ENCODE measurements around the gene PPP2R1B.
"Not testable (repeated sequence)": the region's sequence is repeated elsewhere in the genome, so short reads cannot be mapped to it uniquely, and the experiment has no call there.

PPP2R1B gene

DNA sequence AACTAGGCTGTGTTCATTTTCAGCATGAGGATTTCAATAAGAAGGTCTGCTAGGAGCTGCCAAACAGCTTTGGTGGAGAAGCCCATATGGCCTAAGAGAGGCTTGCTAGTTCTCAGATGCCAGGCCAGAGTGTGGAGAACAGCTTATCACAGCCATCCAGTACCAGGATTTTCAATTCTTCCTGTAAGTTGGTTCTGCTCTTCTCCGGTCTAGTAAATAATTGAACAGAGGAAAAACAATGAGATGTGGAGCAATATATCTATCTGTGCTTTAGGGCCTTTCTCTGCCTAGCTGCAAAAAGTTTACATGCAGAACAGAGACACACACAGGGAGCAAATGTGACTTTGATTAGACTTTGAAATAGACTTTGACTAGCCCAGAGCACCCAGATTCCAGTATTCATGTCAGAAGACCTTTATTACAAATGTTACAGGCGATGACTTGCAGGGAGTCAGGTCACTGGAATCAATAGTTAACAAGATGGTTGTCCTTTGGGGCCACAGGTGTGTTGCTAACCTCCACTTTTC is 19.8 kb upstream of the PPP2R1B start:
- DNase-seq (ENCODE audit: low read depth in 1 of 2, low spot score in 1 of 2), result no peak
- TF ChIP-seq GABPA (IDR thresholded peaks at IDR 0.05; ENCODE audit: low read depth) (no peak), POLR2AphosphoS5 (IDR thresholded peaks at IDR 0.05; ENCODE audit: low read depth) (no peak), REST (IDR thresholded peaks at IDR 0.05; ENCODE audit: insufficient replicate concordance, low read depth) (no peak), SPI1 (IDR thresholded peaks at IDR 0.05; ENCODE audit: borderline replicate concordance, low read depth) (no peak)
- TF ChIP-seq, protein P1, sequence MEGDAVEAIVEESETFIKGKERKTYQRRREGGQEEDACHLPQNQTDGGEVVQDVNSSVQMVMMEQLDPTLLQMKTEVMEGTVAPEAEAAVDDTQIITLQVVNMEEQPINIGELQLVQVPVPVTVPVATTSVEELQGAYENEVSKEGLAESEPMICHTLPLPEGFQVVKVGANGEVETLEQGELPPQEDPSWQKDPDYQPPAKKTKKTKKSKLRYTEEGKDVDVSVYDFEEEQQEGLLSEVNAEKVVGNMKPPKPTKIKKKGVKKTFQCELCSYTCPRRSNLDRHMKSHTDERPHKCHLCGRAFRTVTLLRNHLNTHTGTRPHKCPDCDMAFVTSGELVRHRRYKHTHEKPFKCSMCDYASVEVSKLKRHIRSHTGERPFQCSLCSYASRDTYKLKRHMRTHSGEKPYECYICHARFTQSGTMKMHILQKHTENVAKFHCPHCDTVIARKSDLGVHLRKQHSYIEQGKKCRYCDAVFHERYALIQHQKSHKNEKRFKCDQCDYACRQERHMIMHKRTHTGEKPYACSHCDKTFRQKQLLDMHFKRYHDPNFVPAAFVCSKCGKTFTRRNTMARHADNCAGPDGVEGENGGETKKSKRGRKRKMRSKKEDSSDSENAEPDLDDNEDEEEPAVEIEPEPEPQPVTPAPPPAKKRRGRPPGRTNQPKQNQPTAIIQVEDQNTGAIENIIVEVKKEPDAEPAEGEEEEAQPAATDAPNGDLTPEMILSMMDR (IDR thresholded peaks at IDR 0.05; ENCODE audit: insufficient read depth, low read length), result no peak
- H3K27ac ChIP-seq (replicated peaks), result no peak overlapping the region
- H3K4me3 ChIP-seq (replicated peaks; ENCODE audit: insufficient read depth, low read length), result no peak overlapping the region
- H3K27me3 ChIP-seq (ENCODE audit: insufficient read depth, poor library complexity, severe bottlenecking), result no peaks in the 10 kb centered on the region

GRCh38 chr11:111785076-111785475 is 18.9 kb upstream of the PPP2R1B start:
- H3K27ac ChIP-seq (replicated peaks), result no peak overlapping the region
- no peak for DNase-seq (ENCODE audit: low read depth in 1 of 2, low spot score in 1 of 2)

GRCh38 chr11:111784311-111784710 is 18.1 kb upstream of the PPP2R1B start:
- H3K27me3 ChIP-seq (ENCODE audit: insufficient read depth, poor library complexity, severe bottlenecking); DNase-seq (ENCODE audit: low read depth in 1 of 2, low spot score in 1 of 2); H3K27ac ChIP-seq (replicated peaks); H3K4me3 ChIP-seq (replicated peaks; ENCODE audit: insufficient read depth, low read length): not testable (repeated sequence)

More at GRCh38 chr11:111785076-111785475, 18.9 kb upstream of the PPP2R1B start:
- TF ChIP-seq POLR2AphosphoS5 (IDR thresholded peaks at IDR 0.05; ENCODE audit: low read depth), result no peak
- no peak for TF ChIP-seq GABPA (IDR thresholded peaks at IDR 0.05; ENCODE audit: low read depth)
- TF ChIP-seq, protein P1 (IDR thresholded peaks at IDR 0.05; ENCODE audit: insufficient read depth, low read length), result no peak
- no peak for TF ChIP-seq REST (IDR thresholded peaks at IDR 0.05; ENCODE audit: insufficient replicate concordance, low read depth)
- no peak for TF ChIP-seq SPI1 (IDR thresholded peaks at IDR 0.05; ENCODE audit: borderline replicate concordance, low read depth)
- Histone ChIP-seq H3K4me3 (replicated peaks; ENCODE audit: insufficient read depth, low read length) (no peak overlapping the region), H3K27me3 (ENCODE audit: insufficient read depth, poor library complexity, severe bottlenecking) (no peaks in the 10 kb centered on the region)

DNA sequence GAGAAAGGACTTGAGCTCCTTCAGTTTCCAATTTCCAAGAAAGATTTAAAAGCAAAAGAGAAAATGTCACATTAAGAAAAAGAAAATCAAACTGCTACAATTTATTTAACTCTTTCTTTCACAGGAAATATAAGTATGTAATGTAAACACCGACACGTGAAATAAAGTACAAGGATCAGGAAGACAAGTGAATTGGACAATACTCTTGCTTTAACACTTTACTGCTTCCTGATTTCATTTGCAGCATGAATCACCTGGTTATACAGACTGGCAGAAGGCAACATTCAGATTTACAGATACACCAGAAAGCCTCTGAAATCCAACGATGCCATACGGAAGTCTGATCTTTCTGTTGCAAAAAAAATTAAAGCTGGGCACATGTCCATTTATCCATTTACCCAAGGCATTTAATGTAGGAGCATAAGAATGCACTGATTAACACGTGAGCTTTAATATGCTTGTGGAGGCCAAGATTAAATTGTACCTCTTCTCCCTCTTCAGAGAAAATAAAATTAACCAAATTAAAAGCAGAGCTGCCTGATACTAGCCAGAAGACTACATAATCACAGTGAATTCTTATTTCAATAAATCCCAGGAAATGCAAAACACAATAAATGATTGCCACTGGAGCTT is 16.0 kb upstream of the PPP2R1B start:
- TF ChIP-seq SPI1 (IDR thresholded peaks at IDR 0.05; ENCODE audit: borderline replicate concordance, low read depth) (no peak), POLR2AphosphoS5 (IDR thresholded peaks at IDR 0.05; ENCODE audit: low read depth) (no peak), REST (IDR thresholded peaks at IDR 0.05; ENCODE audit: insufficient replicate concordance, low read depth) (no peak), GABPA (IDR thresholded peaks at IDR 0.05; ENCODE audit: low read depth) (no peak)
- TF ChIP-seq, protein P1 (IDR thresholded peaks at IDR 0.05; ENCODE audit: insufficient read depth, low read length), result no peak
- H3K4me3 ChIP-seq (replicated peaks; ENCODE audit: insufficient read depth, low read length), result no peak overlapping the region
- H3K27ac ChIP-seq (replicated peaks), result no peak overlapping the region
- H3K27me3 ChIP-seq (ENCODE audit: insufficient read depth, poor library complexity, severe bottlenecking), result no peaks in the 10 kb centered on the region
- DNase-seq (ENCODE audit: low read depth in 1 of 2, low spot score in 1 of 2), result no peak

Measured in HL-60 (cell line).